HG02678 (cell line): ENCODE measurements around the gene IQGAP2.

ENCODE experiments used
- ATAC-seq: cut with Tn5 transposase; IDR thresholded peaks from one replicate; pipeline ENCODE4 v1.9.1; 2021; ENCODE audit warnings: mild to moderate bottlenecking, moderate library complexity; ENCODE audit not compliant: unreplicated experiment

Gene IQGAP2

GRCh38 chr5:76703707-76704106 is 300.6 kb downstream of the IQGAP2 start:
- ATAC-seq, result no peak

- no peak for ATAC-seq
Measured at GRCh38 chr5:76704131-76704663, 301.1 kb downstream of the IQGAP2 start.

- no peak for ATAC-seq
Measured at GRCh38 chr5:76705574-76705973, 302.5 kb downstream of the IQGAP2 start.

- ATAC-seq, result no peak
Measured at GRCh38 chr5:76709762-76710161, 306.7 kb downstream of the IQGAP2 start.

- peak; percentile 52 for ATAC-seq
Measured at GRCh38 chr5:76710991-76711390, 307.9 kb downstream of the IQGAP2 start.

- ATAC-seq, result peak; percentile 7
Measured at GRCh38 chr5:76714751-76715485, 311.8 kb downstream of the IQGAP2 start.

GRCh38 chr5:76715486-76715735 is 312.3 kb downstream of the IQGAP2 start:
- ATAC-seq, result peak; percentile 5

GRCh38 chr5:76715736-76716455 is 312.8 kb downstream of the IQGAP2 start, which contains the start of gene F2R:
Gene F2R, plus strand, starts transcription at chr5:76716126. Its CDS starts 182 bp downstream, at chr5:76716308.
- peak; percentile 68 for ATAC-seq

GRCh38 chr5:76716456-76717157 is 313.5 kb downstream of the IQGAP2 start:
- ATAC-seq, result no peak

- ATAC-seq, result no peak
Measured at GRCh38 chr5:76717222-76718083, 314.4 kb downstream of the IQGAP2 start.

GRCh38 chr5:76718381-76718832 is 315.3 kb downstream of the IQGAP2 start:
- ATAC-seq, result no peak

GRCh38 chr5:76718880-76719279 is 315.8 kb downstream of the IQGAP2 start:
- no peak for ATAC-seq

GRCh38 chr5:76720988-76721569 is 318.0 kb downstream of the IQGAP2 start:
- peak; percentile 98 for ATAC-seq

- ATAC-seq, result no peak
Measured at GRCh38 chr5:76723266-76723665, 320.2 kb downstream of the IQGAP2 start.

GRCh38 chr5:76723906-76724305 is 320.8 kb downstream of the IQGAP2 start:
- ATAC-seq, result no peak

- no peak for ATAC-seq
Measured at GRCh38 chr5:76724871-76725270, 321.8 kb downstream of the IQGAP2 start.

GRCh38 chr5:76728965-76729364 is 325.9 kb downstream of the IQGAP2 start:
- ATAC-seq, result no peak

GRCh38 chr5:76729373-76730290 is 326.5 kb downstream of the IQGAP2 start:
- ATAC-seq, result no peak

GRCh38 chr5:76732405-76733048 is 329.4 kb downstream of the IQGAP2 start:
- no peak for ATAC-seq
